Brain pericyte (primary cell): ENCODE measurements around the gene EHMT1.
A peak's percentile ranks its signal among the peaks of the same experiment; 100 is the strongest.

Source experiments
- DNase-seq: peaks from one replicate; pipeline ENCODE4 v3.0.0-alpha.2; 2012; ENCODE audit warnings: low read depth, low spot score

The EHMT1 gene

GRCh38 chr9:137618105-137619067 is at the start of gene EHMT1:
TSS of gene EHMT1 (plus strand) at chr9:137619005. CDS start at chr9:137619029, 24 bp downstream.
- DNase-seq = no peak

- DNase-seq = no peak
Observed at GRCh38 chr9:137569609-137570203, 49.1 kb upstream of the EHMT1 start.

- no peak for DNase-seq
Observed at GRCh38 chr9:137570566-137570965, 48.2 kb upstream of the EHMT1 start.

GRCh38 chr9:137574192-137574591 is 44.6 kb upstream of the EHMT1 start:
- DNase-seq = no peak

GRCh38 chr9:137575364-137575715 is 43.5 kb upstream of the EHMT1 start:
- no peak for DNase-seq

- no peak for DNase-seq
Observed at GRCh38 chr9:137575716-137576411, 42.9 kb upstream of the EHMT1 start.

GRCh38 chr9:137578518-137579258 is 40.1 kb upstream of the EHMT1 start, which contains the start of gene DPH7:
TSS of gene DPH7 (minus strand) at chr9:137578925. CDS start at chr9:137578777, 148 bp downstream.
- DNase-seq = peak; percentile 49

GRCh38 chr9:137579259-137579604 is 39.6 kb upstream of the EHMT1 start:
- no peak for DNase-seq

- no peak for DNase-seq
Observed at GRCh38 chr9:137580209-137580953, 38.4 kb upstream of the EHMT1 start.

- DNase-seq = no peak
Observed at GRCh38 chr9:137580954-137581322, 37.9 kb upstream of the EHMT1 start.

GRCh38 chr9:137581361-137582285 is 37.2 kb upstream of the EHMT1 start:
- no peak for DNase-seq

GRCh38 chr9:137582286-137582860 is 36.4 kb upstream of the EHMT1 start:
- DNase-seq = no peak

GRCh38 chr9:137583347-137583746 is 35.5 kb upstream of the EHMT1 start:
- DNase-seq = no peak

GRCh38 chr9:137583957-137584356 is 34.8 kb upstream of the EHMT1 start:
- DNase-seq = no peak

- DNase-seq = no peak
Observed at GRCh38 chr9:137586854-137587253, 32.0 kb upstream of the EHMT1 start.

GRCh38 chr9:137588311-137588710 is 30.5 kb upstream of the EHMT1 start:
- no peak for DNase-seq

- no peak for DNase-seq
Observed at GRCh38 chr9:137588891-137589290, 29.9 kb upstream of the EHMT1 start.

- DNase-seq = no peak
Observed at GRCh38 chr9:137589441-137590122, 29.2 kb upstream of the EHMT1 start.

- no peak for DNase-seq
Observed at GRCh38 chr9:137590123-137590468, 28.7 kb upstream of the EHMT1 start.
